Fibroblast of lung (primary cell): ENCODE data around the gene PDZD2. TPM values are rescaled to one million over a fixed set of nuclear protein-coding genes. Genes with fewer than 3 reads are reported as not detected.

Experiments used
- DNase-seq, 2 donors: peaks; one replicate each; pipeline versions ENCODE4 v3.0.0 to v3.0.0-alpha.2; 2010; ENCODE audit warnings: low read depth in 2 of 2
- H2AFZ ChIP-seq: 2 replicates; pipeline ENCODE4 v1.5.1; 2012; ENCODE audit warnings: low read length, control low read depth, inconsistent platforms
- H3K27ac ChIP-seq: 2 replicates; pipeline ENCODE4 v1.5.1; 2011; ENCODE audit warnings: low read length, control low read depth; ENCODE audit not compliant: insufficient read depth
- H3K27me3 ChIP-seq: 2 replicates; pipeline ENCODE4 v1.5.1; 2011; ENCODE audit warnings: mild to moderate bottlenecking, low read length; ENCODE audit not compliant: control insufficient read depth, insufficient read depth
- H3K36me3 ChIP-seq: 2 replicates; pipeline ENCODE4 v1.5.1; 2011; ENCODE audit warnings: low read length; ENCODE audit not compliant: control insufficient read depth, insufficient read depth
- H3K4me1 ChIP-seq: 2 replicates; pipeline ENCODE4 v1.5.1; 2011; ENCODE audit warnings: low read length; ENCODE audit not compliant: control insufficient read depth, insufficient read depth; ENCODE audit errors: extremely low read depth
- H3K4me2 ChIP-seq: 2 replicates; pipeline ENCODE4 v1.5.1; 2011; ENCODE audit warnings: low read length, control low read depth; ENCODE audit not compliant: insufficient read depth; ENCODE audit errors: extremely low read depth
- H3K4me3 ChIP-seq, 4 experiments: fragments of 200-600 bp in 1 of 4; sonication (generic) in 1 of 4; replicated peaks in 1 of 4; 2 replicates each; pipeline ENCODE4 v1.5.1; 2011 to 2016; ENCODE audit warnings: low read length in 4 of 4, low read depth in 3 of 4, mild to moderate bottlenecking in 3 of 4, control low read depth in 2 of 4, inconsistent platforms in 1 of 4, mixed read lengths in 1 of 4; ENCODE audit not compliant: insufficient read depth in 1 of 4; ENCODE audit errors: control extremely low read depth in 1 of 4
- H3K79me2 ChIP-seq: 2 replicates; pipeline ENCODE4 v1.5.1; 2012; ENCODE audit warnings: mild to moderate bottlenecking, low read length, inconsistent platforms; ENCODE audit not compliant: control insufficient read depth, insufficient read depth
- H3K9ac ChIP-seq: 2 replicates; pipeline ENCODE4 v1.5.1; 2011; ENCODE audit warnings: mild to moderate bottlenecking, low read length, control low read depth; ENCODE audit not compliant: insufficient read depth
- H3K9me3 ChIP-seq: 2 replicates; pipeline ENCODE4 v1.5.1; 2012; ENCODE audit warnings: low read depth, low read length; ENCODE audit not compliant: control insufficient read depth, insufficient read depth
- H4K20me1 ChIP-seq: 2 replicates; pipeline ENCODE4 v1.5.1; 2011; ENCODE audit warnings: low read length; ENCODE audit not compliant: control insufficient read depth, insufficient read depth; ENCODE audit errors: extremely low read depth
- EZH2 ChIP-seq: IDR thresholded peaks from 2 replicates; pipeline ENCODE4 v1.5.1; 2012; ENCODE audit warnings: low read length, control low read depth, mild to moderate bottlenecking; ENCODE audit errors: missing control alignments
- polyA plus RNA-seq, 2 donors: library from polyadenylated mRNA; depleted of rRNA in 1 of 2; stranded (reverse) in 1 of 2; unstranded in 1 of 2; fragments of >200 nt; gene quantifications; 2 replicates each; pipeline ENCODE4 v1.2.1, GENCODE V29; 2011 to 2012; ENCODE audit warnings: missing spikeins in 1 of 2
- total RNA-seq: library from RNA; depleted of rRNA; stranded (reverse); fragments of >200 nt; gene quantifications from 2 replicates; pipeline ENCODE4 v1.2.1, GENCODE V29; 2014
- TF ChIP-seq, protein P1 (sequence below), 2 donors: IDR thresholded peaks in 1 of 2; conservative IDR thresholded peaks in 1 of 2; 1 replicate in 1 of 2; 2 replicates in 1 of 2; pipeline ENCODE4 v1.5.1; 2011 to 2012; ENCODE audit warnings: low read length in 2 of 2, control low read depth in 1 of 2, inconsistent platforms in 1 of 2, low read depth in 1 of 2, mild to moderate bottlenecking in 1 of 2

The PDZD2 gene
- total and polyA plus RNA-seq, 2 donors (not counting 1 experiment from before 2014, with no cell fraction given): 0.33 to 0.40 TPM

DNA sequence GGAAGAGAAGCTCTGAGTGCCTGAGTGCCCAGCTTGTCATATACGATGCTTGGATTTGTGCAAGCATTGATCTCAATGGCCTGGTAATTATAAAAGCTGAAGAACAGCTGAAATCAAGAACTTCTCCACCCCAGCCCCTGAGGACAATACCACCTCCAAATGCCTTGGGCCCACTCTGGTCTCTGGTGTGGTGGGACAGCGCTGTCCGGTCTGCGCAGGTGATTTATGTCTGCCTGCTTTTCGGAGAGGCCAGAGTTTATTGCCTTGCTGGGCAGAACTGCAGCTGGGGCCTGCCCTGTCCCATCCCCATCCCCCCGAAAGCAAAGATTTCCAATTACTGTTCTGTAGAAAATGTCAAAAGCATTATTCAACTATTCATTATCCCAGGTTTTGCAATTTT, 1.1 kb upstream of the PDZD2 start:
- Histone ChIP-seq H3K27me3 (peaks cover 15% of the 10 kb centered on the region), H3K9me3 (no peaks in the 10 kb centered on the region), H3K9ac (no peak overlapping the region), H3K79me2 (no peaks in the 10 kb centered on the region), H4K20me1 (no peaks in the 10 kb centered on the region), H3K36me3 (no peaks in the 10 kb centered on the region), H3K4me1 (no peaks in the 10 kb centered on the region), H3K27ac (no peak overlapping the region), H3K4me3 (no peak overlapping the region), H3K4me2 (no peak overlapping the region), H2AFZ (no peak overlapping the region)
- no peak for TF ChIP-seq EZH2
- TF ChIP-seq, protein P1, sequence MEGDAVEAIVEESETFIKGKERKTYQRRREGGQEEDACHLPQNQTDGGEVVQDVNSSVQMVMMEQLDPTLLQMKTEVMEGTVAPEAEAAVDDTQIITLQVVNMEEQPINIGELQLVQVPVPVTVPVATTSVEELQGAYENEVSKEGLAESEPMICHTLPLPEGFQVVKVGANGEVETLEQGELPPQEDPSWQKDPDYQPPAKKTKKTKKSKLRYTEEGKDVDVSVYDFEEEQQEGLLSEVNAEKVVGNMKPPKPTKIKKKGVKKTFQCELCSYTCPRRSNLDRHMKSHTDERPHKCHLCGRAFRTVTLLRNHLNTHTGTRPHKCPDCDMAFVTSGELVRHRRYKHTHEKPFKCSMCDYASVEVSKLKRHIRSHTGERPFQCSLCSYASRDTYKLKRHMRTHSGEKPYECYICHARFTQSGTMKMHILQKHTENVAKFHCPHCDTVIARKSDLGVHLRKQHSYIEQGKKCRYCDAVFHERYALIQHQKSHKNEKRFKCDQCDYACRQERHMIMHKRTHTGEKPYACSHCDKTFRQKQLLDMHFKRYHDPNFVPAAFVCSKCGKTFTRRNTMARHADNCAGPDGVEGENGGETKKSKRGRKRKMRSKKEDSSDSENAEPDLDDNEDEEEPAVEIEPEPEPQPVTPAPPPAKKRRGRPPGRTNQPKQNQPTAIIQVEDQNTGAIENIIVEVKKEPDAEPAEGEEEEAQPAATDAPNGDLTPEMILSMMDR (conservative IDR thresholded peaks at IDR 0.05 in 1 of 2, IDR thresholded peaks at IDR 0.05 in 1 of 2; ENCODE audit: low read depth in 1 of 2, low read length in 2 of 2): no peak
- DNase-seq: no peak

DNA sequence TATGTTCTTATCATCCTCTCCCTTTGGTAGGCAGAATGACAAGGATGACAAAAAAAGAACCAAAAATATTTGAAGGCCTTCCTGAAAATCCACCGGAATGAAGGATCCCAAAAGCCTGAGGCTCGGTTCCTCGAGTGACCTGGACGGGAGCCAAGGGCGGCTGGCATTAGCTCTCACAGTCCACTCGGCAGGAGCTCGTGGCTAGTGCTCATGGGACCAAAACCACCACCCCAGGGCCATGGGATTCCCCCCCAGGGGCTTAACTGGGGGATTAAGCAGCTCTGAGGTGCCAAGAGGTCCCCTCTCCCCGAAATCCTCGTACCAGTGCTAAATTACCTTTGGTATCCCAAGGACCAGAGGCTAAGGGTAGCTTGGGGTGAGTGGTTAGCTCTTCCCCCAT, 586 bp upstream of the PDZD2 start:
- Histone ChIP-seq H3K79me2 (no peaks in the 10 kb centered on the region), H3K9ac (no peak overlapping the region)

DNA sequence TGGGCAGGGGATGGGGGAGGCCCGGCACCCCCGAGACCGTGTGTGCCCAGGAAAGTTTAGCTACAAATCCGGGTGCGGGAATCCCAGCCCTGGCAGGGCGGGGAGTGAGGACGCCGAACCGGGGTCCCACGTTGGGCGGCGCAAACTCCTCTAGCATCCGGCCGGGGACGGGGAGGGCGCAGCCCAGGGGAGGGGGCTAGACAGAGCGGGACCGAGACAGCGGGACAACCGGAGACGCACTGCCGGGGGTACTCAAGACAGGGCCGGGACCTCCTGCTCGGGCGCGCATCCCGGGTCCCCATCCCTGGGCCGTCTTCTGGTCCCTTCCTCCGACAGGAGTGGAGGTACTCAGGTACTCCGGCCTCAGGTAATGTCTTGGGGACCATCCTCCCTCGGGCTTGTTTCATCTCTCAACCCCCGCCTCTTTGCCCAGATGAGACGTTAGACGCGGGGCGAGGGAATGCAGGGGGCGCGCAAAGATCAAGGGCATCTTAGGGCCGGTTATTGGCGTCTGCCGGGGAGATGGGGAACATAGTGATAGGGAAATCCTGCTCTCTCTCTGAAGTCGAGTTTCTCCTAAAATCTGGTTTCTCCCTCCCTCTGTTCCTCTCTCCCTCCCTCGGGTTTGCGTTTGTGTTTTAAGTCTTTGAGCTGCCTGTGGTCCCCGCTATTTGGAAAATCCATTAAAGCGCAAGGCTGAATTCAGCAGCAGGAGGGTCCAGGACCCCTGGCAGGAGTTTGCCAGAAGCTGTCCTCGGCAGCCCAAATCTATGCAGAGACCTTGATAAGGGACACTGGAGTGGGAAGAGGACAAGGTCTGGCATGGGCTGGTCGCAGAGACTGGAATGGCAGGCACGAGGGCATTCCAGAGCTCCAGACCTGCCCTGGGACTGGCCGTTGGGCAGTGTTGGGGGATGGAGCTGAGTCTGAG, 815 bp downstream of the PDZD2 start:
- Histone ChIP-seq H4K20me1 (no peaks in the 10 kb centered on the region), H3K4me3 (peak overlapping the region in 2 of 4 experiments; percentile 32 to 48), H3K27me3 (peaks cover 15% of the 10 kb centered on the region), H3K9ac (no peak overlapping the region), H3K4me1 (no peaks in the 10 kb centered on the region), H3K27ac (no peak overlapping the region), H3K9me3 (no peaks in the 10 kb centered on the region), H3K79me2 (no peaks in the 10 kb centered on the region), H3K36me3 (no peaks in the 10 kb centered on the region), H3K4me2 (peak overlapping the region; percentile 51), H2AFZ (no peak overlapping the region)
- no peak for TF ChIP-seq EZH2
- TF ChIP-seq, protein P1 (conservative IDR thresholded peaks at IDR 0.05 in 1 of 2, IDR thresholded peaks at IDR 0.05 in 1 of 2; ENCODE audit: low read depth in 1 of 2, low read length in 2 of 2): no peak
- no peak for DNase-seq

More for the DNA sequence above, 586 bp upstream of the PDZD2 start:
- Histone ChIP-seq H4K20me1 (no peaks in the 10 kb centered on the region), H3K4me2 (peak overlapping the region; percentile 92), H3K4me1 (no peaks in the 10 kb centered on the region), H3K4me3 (peak overlapping the region; percentile 48 to 68 (median 60)), H3K9me3 (no peaks in the 10 kb centered on the region), H3K27ac (no peak overlapping the region), H2AFZ (peak overlapping the region; percentile 69), H3K27me3 (peaks cover 15% of the 10 kb centered on the region), H3K36me3 (no peaks in the 10 kb centered on the region)
- no peak for DNase-seq
- TF ChIP-seq, protein P1 (conservative IDR thresholded peaks at IDR 0.05 in 1 of 2, IDR thresholded peaks at IDR 0.05 in 1 of 2; ENCODE audit: low read depth in 1 of 2, low read length in 2 of 2): no peak
- TF ChIP-seq EZH2: no peak
